HG03175 (cell line): ENCODE measurements around the gene ZSWIM9.

Experiments used
- ATAC-seq: cut with Tn5 transposase; IDR thresholded peaks from one replicate; pipeline ENCODE4 v1.9.1; 2021; ENCODE audit warnings: mild to moderate bottlenecking, moderate library complexity; ENCODE audit not compliant: unreplicated experiment

ZSWIM9 gene

GRCh38 chr19:48174445-48175030 lies 4.1 kb downstream of the ZSWIM9 start:
- ATAC-seq: no peak

GRCh38 chr19:48175578-48175977 lies 5.1 kb downstream of the ZSWIM9 start:
- no peak for ATAC-seq

GRCh38 chr19:48176226-48176625 lies 5.7 kb downstream of the ZSWIM9 start:
- no peak for ATAC-seq

DNA sequence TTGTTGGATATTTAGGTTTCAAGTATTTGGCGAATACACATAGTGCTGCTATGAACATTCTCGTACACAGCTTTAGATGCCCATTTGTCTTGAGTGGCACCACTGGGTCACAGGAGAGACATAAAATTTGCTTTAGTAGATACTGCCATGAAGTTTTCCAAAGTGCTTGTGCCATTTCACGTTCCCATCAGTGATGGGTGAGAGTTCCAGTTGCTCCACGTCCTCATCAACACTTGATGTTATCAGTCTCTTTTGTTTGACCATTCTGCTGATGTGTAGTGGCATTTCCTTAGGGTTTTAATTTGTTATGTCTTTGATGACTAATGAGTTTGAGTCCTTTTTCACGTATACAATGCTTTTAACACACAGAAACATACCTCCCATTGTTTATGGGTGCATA lies 11.0 kb downstream of the ZSWIM9 start:
- ATAC-seq: no peak

DNA sequence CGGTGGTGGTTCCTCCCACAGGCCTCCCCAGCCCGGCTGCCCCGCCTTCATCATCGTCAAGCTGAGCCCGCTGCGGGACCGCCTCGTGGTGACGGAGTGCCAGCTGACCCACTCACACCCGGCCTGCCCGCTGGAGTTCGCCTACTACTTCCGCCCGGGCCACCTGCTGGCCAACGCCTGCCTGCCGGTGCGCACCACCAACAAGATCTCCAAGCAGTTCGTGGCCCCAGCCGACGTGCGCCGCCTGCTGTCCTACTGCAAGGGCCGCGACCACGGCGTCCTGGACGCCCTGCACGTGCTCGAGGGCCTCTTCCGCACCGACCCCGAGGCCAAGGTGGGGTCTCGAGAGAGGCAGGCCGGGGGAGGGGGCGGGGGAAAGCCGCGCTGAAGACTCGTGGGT lies 12.0 kb downstream of the ZSWIM9 start:
- ATAC-seq: no peak

DNA sequence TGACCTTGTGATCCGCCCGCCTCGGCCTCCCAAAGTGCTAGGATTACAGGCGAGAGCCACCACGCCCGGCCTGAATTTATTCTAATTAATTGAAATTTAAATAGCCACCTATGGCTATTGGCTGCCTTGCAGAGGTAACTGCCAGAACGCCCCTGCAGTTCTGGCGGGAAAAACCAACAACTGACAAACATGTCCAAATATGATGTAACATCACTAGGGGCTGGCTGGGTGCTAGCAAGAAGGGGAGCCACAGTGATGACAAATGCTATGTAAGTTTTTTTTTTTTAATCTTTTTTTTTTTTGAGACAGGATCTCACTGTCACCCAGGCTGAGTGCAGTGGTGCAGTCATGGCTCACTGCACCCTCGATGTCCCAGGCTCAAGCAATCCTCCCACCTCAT lies 12.9 kb downstream of the ZSWIM9 start:
- ATAC-seq: no peak

DNA sequence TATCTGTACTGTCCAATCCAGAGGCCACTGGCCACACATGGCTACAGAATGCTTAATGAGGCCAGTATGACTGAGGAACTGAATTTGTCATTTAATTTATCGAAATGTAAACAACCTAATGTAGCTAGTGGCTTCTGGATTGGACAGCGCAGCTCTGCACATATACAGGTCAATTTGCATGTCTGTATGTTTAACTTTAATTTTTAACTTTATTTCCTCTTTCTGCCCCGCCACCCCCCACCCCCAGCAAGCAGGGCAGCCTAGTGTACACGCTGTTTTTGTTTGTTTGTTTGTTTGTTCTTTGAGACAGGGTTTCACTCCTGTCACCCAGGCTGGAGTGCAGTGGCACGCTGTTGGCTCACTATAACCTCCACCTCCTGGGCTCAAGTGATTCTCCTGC lies 15.5 kb downstream of the ZSWIM9 start:
- ATAC-seq: no peak

GRCh38 chr19:48186541-48186991 lies 16.1 kb downstream of the ZSWIM9 start:
- ATAC-seq: no peak

DNA sequence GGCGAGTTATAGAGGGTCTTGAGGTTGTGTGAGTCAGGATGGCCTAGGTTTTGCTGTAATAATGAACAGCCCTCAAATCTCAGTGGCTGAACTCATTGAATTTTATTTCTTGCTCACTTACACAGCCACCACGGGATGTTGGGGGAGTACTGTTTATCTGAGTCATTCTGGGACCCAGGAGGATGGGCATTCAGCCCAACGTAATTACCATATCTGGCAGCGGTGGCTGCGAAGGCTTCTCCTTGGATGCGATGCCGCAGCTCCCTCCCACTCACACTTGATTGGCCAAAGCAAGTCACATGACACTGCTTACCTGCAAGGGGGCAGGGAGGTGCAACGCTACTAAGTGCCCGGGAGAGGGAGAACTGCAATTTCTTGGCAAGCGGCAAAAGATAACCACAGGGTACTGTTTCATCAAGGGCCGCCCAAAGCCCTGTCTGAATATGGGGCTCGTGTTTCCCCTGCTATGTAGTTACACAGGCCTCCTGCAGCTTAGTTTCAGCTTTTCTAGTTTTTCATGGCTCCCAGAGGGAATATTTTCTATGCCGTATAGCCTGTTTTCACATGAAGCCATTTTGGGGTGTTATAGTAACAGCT lies 19.9 kb downstream of the ZSWIM9 start:
- ATAC-seq: no peak

- ATAC-seq: no peak
These were observed 20.4 kb downstream of the ZSWIM9 start for GRCh38 chr19:48190885-48191284.

- no peak for ATAC-seq
These were observed 22.3 kb downstream of the ZSWIM9 start for GRCh38 chr19:48192750-48193149.

GRCh38 chr19:48194041-48194843 lies 23.8 kb downstream of the ZSWIM9 start:
- no peak for ATAC-seq

DNA sequence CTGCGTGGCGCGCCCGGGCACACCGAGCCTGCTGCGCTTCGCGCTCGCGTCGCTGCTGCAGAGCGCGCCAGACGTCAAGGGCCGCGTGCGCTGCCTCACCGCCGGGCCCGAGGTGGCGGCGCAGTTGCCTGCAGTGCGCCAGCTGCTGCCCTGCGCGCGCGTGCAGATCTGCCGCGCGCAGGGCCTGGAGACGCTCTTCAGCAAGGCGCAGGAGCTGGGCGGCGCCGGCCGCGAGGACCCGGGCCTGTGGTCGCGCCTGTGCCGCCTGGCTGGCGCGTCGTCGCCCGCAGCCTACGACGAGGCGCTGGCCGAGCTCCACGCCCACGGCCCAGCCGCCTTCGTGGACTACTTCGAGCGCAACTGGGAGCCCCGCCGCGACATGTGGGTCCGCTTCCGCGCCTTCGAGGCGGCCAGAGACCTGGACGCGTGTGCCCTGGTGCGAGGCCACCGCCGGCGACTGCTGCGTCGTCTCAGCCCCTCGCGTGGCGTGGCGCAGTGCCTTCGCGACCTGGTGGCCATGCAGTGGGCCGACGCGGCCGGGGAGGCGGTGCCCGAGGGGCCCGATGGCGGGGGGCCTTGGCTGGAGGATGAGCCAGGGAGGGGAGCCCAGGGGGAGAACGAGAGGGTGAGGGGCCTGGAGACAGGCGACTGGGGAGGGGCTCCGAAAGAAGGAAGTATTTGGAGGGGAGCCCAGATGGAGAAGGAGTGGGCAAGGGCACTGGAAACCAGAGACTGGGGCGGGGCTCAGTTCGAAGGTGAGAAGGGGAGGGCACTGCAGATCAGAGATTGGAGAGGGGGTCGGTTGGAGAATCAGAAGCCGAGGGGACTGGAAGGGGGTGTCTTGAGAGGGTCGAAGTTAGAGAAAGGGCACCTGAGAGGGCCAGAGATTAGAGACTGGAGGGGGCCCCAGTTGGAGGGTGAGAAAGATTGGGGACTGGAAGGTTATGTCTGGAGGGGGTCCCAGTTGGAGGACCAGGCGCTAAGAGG lies 24.7 kb downstream of the ZSWIM9 start:
- no peak for ATAC-seq

DNA sequence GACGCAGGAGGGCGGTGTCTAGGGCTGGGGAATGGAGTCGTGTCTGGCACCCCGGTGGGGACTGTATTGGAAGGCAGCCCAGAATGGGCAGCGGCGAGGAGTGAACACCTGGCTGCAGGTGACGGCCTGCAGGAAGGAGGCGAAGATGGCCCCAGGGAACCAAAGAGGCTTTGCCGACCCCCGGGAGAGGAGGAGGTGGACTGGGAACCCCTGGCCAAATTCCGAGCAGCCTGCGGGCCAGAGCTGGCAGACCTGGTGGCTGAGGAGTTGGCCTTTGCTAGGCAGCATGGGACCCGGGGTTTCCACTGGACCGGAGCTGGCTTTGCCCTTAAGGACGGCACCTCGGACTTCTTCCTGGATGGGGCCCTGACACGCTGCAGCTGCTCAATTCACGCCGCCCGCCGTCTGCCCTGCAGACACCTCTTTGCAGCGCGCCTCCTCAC lies 25.9 kb downstream of the ZSWIM9 start:
- ATAC-seq: no peak

- ATAC-seq: no peak
These were observed 26.6 kb downstream of the ZSWIM9 start for GRCh38 chr19:48196933-48197665.

- ATAC-seq: no peak
These were observed 32.8 kb downstream of the ZSWIM9 start for GRCh38 chr19:48203222-48203793.

GRCh38 chr19:48203794-48204628 lies 33.5 kb downstream of the ZSWIM9 start:
- ATAC-seq: peak; percentile 94

DNA sequence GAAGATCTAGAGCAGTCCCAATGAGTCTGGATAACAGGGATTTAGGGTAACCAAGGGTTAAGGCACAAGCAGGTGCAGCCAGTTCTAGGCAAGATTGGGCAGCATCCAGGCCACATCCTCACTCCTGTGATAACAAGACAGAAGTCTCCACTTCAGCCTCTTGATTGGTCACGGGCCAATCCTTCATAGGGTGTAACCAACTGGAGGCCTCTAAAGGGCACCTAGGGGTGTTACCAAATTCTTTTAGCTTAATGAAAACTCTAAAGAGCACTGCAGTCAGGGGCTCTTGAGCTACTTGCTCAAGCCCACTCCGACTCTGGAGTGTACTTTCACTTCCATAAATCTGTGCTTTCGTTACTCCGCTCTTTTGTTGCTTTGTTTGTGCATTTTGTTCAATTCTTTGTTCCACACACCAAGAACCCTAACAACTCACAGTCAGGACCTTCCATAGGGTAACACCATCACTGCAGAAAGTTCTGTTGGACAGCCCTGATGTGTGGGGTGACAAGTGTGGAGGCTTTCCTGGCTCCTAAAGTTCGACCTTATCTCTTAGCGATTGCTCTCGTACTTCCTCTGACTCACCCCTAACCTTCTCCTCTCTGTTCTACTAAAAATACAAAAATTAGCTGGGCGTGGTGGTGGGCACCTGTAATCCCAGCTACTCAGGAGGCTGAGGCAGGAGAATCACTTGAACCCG lies 36.1 kb downstream of the ZSWIM9 start:
- ATAC-seq: no peak
